Superior temporal gyrus (tissue), 1 donor: ENCODE data around the gene ZNRF3.
A peak's percentile ranks its signal among the peaks of the same experiment; 100 is the strongest.

Experiments
- DNase-seq: peaks from one replicate; pipeline ENCODE4 v3.0.0-alpha.2; 2016; ENCODE audit errors: extremely low spot score

ZNRF3 gene

DNA sequence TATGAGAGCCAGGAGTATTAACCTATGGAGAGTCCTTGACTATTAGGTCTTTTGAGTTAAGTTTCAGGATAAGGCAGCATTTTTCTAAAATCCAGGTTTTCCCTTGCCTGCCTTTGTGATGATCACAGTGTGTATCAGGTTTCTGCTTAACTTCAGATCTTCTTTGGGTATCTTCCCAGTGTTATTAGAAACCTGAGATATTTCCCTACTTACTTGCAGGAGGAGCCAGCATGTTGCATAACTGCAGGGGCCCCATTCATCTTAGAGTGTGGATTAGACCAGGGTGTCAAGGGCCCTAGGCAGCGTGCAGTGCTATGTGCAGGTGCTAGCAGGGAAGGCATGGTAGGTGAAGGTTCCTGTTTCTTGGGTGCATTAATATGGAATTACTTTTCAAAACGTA is 69.5 kb downstream of the ZNRF3 start:
- DNase-seq: no peak

DNA sequence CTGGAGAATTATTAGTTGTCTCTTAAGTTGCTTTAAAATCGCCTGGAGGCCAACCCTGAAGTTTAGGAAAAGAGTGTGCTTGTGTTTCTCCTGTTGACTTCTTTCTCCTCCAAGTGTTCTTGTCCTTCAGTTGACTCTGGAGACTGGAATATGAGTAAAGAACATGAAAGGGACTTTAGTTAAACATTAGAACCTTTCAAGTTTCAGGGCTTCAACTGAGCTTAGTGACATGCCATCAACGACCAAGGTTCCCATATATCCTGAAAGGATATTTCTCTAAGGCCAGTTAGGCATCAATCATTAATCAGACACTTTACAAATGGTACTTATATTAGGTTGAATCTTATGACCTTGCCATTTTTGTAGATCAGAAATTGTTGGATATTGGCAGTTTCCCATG is 70.0 kb downstream of the ZNRF3 start:
- no peak for DNase-seq

DNA sequence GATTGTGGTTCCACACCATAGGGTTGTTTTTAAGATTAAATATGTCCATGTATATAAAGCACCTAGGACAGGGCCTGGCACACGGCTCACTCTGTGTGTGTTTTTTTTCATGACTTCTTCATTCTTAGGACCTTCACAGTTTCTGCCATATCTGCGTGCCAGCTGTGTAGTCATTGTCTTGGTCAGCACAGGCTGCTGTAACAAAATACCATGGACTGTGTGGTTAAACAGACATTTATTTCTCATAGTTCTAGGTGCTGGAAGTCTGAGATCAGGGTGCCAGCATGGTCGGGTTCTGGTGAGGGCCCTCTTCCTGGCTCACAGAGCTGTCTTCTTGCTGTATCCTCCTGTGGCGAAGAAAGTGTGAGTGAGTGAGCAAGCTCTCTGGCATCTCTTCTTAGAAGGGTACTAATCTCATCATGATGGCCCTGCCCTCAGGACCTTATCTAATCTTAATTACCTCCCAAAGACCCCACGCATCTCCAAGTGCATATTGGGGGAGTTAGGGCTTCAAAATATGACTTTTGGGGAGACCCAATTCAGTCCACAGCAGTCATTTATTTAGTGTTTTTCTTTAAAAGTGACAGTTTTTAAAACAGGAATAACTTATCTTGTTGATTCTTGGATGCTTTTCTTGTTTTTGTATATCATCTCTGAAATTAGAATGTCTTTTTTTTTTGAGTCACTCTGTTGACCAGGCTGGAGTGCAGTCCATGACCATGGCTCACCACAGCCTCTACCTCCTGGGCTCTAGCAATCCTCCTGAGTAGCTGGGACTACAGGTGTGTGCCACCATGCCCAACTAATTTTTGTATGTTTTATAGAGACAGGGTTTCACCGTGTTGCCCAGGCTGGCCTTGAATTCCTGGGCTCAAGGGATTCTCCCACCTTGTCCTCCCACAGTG is 70.9 kb downstream of the ZNRF3 start:
- DNase-seq: no peak

GRCh38 chr22:28955817-28956216 is 72.4 kb downstream of the ZNRF3 start:
- no peak for DNase-seq

- DNase-seq: no peak
Observed at GRCh38 chr22:28956506-28956905, 73.1 kb downstream of the ZNRF3 start.

- DNase-seq: peak; percentile 38
Observed at GRCh38 chr22:28958611-28959010, 75.2 kb downstream of the ZNRF3 start.

- no peak for DNase-seq
Observed at GRCh38 chr22:28962042-28962554, 78.7 kb downstream of the ZNRF3 start.

- no peak for DNase-seq
Observed at GRCh38 chr22:28963362-28963761, 80.0 kb downstream of the ZNRF3 start.

DNA sequence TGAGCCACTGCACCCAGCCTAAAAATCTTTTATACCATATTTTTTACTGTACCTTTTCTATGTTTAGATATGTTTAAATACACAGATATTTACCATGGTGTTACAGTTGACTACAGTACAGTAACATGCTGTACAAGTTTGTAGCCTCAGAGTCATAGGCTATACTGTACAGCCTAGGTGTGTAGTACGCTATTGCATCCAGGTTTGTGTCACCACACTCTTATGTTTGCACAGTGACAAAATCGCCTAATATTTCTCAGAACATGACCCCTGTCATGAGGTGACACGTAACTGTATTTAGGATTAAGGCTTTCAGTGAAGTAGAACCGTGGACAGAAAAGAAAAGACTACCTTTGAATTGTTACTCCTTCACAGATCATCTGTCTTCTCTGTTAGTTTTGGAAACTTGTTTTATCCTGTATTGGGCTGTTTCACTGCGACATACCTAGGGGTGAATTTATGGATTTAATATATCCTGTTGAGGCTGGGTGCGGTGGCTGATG is 83.8 kb downstream of the ZNRF3 start:
- DNase-seq: no peak

DNA sequence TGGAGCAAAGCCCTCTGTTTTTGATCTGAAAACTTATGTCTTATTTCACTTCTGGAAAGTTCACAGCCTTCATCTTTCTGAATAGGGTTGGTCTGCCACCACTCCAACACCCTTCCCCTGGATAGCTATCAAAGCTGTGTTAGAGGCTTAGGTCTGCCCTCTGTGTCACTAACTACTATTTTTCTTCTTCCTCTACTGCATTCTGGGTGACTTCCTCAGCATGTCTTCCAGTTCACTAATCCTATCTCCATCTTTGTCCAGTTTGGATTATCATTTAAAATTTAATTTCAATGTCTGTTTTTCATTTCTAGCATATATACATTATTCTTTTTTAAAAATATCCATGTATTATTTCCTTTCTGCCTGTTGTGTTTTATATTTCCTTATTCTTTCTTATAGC is 84.6 kb downstream of the ZNRF3 start:
- DNase-seq: no peak

DNA sequence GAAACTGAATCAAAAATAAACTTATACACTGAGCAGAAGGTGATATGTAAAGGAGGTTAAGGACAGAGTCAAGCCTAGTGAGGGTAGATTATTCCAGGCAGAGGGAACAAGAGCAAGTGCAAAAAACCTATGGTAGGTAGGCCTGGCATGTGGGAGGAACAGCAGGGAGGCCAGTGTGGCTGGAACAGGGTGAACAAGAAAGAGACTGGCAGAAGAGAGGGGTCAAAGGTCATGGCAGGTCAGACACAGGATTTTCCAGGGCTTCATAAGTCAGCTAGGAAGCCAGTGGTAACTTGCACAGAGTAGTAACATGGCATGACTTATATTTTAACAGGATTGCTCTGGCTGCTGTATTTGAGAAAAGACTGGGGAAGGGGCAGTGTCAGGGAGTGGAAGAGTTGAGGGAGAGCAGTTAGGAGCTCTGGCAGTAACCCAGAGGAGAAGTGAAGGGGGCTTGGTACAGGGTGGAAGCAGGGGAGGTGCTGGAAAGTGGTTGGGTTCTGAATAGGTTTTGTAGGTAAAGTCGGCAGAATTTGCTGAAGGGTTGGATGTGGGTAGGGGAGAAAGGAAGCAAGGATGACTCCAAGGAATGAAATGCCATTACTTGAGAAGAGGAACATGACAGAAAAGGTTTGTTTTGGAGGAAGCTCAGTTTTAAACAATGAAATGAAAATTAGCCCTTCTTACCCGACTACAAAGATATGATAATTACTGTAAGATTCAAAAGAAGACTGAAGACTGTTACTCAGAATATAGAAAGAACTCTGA is 86.2 kb downstream of the ZNRF3 start:
- DNase-seq: no peak

DNA sequence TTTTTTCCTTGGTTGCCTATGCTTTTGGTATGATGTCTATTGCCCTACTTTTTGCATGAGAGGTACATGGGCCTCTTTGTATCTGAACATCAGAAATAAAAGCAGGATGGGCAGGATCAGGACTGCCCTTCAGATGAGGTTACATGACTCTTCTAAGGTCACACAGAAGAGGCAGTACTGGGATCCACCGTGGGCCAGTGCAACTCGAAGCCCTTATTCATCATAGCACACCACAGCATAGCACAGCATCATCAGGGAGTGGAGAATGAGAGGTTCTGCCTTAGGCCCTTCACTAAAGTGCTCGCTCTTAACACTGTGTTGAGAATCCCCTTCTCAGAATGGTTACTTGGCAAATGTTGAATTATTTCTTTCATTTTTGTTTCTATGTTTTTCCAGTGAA is 90.0 kb downstream of the ZNRF3 start:
- DNase-seq: no peak

DNA sequence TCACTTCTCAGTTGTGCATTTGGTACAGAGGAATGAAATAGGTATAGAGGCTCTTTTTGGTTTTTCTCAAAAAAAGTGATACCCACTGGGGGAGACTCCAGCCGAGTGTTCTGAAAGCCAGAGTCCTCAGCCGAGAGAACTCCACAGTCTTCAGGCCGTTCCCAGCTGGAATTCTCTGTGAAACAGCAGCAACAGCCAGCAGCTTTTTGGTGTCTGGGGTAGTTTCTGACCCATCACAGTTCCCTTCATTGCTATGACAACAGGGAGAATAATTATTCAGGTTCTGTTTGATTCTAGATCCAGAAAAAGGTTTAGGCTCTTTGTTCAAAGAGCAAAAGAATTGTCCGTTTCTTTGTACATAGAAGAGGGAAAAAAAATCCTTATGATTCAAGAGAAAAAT is 93.7 kb downstream of the ZNRF3 start:
- DNase-seq: no peak

DNA sequence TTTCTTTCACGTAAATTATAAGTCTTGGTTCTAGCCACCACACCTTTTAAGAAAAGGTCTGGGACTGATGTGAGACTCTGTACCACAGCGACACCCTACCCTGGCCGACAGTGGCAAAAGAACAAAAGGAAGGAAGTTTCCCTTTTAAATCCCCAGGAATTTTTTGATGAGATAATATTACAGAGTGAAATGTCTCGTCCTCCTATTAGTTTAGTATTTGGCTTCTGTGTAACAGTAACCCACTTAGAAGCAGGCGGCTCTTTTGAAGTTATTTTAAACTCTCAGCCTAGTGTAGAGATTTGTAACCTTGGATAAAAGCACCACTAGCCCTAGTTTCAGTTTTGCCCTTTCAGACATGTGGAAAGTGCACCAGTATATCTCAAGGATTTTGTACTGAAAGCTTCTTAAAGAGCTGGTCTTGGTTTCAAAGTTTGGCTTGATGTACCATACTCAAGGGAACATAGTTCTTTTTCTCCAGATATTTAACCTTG is 94.2 kb downstream of the ZNRF3 start:
- DNase-seq: no peak

DNA sequence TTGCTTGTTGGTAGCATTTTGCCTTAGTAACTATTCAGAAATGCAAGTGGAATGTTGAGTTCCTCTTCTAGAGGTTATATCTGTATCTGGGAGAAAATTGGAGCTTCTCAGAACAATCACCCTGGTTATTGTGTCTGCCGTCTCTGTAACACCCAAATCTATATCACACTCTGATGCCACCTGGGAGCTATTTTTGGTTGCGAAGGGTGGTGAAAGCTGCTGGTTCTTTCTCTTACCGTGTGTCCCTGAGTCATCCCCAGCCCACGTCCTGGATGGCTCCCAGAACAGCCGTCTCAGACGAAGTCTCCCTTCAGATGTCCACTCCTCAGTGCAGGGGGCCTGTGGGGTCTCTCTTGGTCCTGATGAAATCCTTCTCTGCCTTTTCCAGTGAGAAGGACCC is 94.8 kb downstream of the ZNRF3 start:
- DNase-seq: peak; percentile 62

DNA sequence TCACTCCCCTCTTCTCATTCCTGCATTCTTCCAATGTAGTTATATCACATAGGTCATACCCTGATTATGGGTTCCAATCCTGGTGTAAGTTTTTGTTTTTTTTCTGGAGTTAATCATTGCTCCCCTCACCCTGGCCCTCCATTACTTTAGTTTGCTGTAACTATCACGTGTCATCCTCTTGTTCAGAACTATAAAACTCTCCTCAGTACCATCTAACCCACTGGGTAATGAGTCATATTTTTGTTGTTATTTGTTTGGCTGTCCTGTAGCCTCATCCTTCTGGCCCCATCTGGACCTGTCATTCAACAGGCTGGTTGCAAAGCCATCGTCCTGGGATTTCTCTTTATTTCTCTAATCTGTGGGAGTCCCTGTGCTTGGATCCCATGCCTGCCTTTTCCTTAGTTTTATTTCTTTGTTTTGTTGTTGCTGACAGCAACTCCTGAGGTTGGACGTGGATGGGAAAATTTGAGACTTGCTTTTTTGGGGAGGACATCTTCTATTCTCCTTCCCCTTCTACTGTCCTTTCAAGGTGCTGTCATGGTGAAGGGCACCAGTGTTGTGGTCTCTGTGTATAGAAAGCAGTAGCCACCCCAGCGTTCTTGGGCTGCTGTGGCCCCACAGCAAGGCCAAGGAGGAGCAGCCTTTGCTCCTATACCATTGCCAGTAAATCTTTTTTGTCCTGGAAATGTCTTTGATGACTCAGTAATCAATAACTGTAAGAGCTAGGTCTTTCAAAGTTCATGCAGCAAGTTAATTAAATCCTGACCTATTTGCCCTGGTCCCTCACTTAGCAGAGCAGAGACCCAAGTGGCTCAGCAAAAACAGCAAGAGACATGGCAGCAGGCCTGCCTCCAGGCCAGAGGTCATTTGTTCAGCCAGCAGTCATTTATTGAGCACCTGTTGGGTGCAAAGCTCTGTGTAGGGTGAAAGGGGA is 95.8 kb downstream of the ZNRF3 start:
- no peak for DNase-seq

- no peak for DNase-seq
Observed at GRCh38 chr22:28980326-28980725, 97.0 kb downstream of the ZNRF3 start.

DNA sequence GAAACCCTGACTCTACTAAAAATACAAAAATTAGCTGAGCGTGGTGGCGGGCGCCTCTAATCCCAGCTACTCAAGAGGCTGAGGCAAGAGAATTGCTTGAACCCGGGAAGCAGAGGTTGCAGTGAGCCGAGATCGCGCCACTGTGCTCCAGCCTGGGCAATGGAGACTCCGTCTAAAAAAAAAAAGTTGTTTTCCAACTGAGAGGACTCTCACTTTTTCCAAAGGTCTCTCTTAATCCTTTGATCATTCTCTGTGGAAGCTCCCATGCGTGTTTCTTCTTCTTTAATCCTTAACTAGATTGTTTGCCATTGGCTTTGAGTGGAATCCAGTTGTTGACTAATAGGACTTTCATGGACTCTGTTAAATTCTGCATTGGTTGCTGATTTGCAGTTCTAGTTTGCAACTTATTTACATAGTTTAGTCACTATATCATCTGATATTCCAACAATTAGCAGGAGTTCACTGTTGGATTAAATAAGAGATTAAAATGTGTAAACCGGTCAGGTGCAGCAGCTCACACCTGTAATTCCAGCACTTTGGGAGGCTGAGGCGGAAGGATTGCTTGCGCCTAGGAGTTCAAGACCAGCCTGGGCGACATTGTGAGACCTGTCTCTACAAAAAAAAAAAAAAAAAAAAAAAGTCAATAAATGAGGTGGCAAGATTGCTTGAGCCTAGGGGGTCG is 98.6 kb downstream of the ZNRF3 start:
- no peak for DNase-seq

- no peak for DNase-seq
Observed at GRCh38 chr22:28983190-28983589, 99.8 kb downstream of the ZNRF3 start.

DNA sequence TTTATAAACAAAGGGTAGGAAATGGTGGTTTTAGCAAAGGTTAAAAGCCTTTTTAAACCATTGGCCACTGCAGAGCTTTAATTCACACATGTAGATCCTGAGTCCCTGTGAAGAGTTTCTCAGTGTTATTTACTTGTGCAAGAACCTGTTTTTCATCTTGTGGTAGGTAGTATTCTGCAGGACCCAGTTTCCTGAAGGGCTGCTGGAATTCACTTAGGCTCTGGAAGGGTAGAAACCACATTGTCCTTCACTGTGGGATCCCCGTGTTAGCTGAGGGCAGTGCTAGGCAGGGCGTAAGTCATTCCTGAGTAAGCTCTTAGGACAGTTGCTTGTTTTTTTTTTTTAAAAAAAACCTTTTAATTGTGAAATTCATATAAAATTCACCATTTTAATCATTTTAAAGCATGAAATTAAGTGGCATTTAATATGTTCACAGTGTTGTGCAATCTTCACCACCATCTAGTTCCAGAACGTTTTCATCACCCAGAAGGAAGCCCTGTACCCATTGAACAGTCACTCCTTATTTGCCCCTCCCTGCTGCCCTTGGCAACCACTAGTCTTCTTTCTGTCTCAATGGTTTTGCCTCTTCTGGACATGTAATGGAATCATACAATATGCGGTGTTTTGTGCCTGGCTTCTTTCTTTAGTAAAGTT is 100.5 kb downstream of the ZNRF3 start:
- no peak for DNase-seq
